ENCODE results near the gene DMD. TPM values are rescaled to one million over a fixed set of nuclear protein-coding genes. Genes with fewer than 3 reads are reported as not detected.

Gene DMD
- total RNA-seq, 2 experiments from 2014 or later, result 0.20 to 0.47 TPM

GRCh38 chrX:32176510-32176909 lies 1034.8 kb downstream of the DMD start:
- no peaks in the 10 kb centered on the region for H3K27me3 Mint-ChIP-seq

GRCh38 chrX:32170481-32170880 lies 1040.9 kb downstream of the DMD start:
- no peak for DNase-seq
- peaks cover 0 to 4% of the 10 kb centered on the region in 2 experiments for H3K9me3 ChIP-seq (ENCODE audit: control insufficient read depth in 1 of 2, insufficient read depth in 1 of 2, low read length in 2 of 2)
- H3K27ac ChIP-seq (ENCODE audit: low read depth in 1 of 2, low read length in 2 of 2), result no peak overlapping the region
- H3K27ac Mint-ChIP-seq, result no peak overlapping the region
- no peaks in the 10 kb centered on the region for H3K36me3 Mint-ChIP-seq (ENCODE audit: low read depth)
- no peak overlapping the region for H3K4me3 ChIP-seq (ENCODE audit: low read length)
- ChIA-PET POLR2A (no interaction called here), CTCF (no interaction called here)
- no peak for ATAC-seq (ENCODE audit: poor library complexity)
- H3K4me1 ChIP-seq (ENCODE audit: insufficient read depth, low read length), result no peaks in the 10 kb centered on the region
- TF ChIP-seq CTCF (IDR thresholded peaks at IDR 0.05), result no peak
- intact Hi-C loops (cut with DNase I, micrococcal nuclease), result no loop called here
- peaks cover under 1% of the 10 kb centered on the region for H3K9me3 Mint-ChIP-seq
- H3K36me3 ChIP-seq (ENCODE audit: insufficient read depth, low read length), result no peaks in the 10 kb centered on the region
- H3K27me3 ChIP-seq (ENCODE audit: control insufficient read depth in 1 of 2, insufficient read depth in 2 of 2, low read length in 2 of 2), result no peaks in the 10 kb centered on the region
- H3K27me3 Mint-ChIP-seq, result no peaks in the 10 kb centered on the region
- no peak overlapping the region for H3K4me3 Mint-ChIP-seq
- H3K4me1 Mint-ChIP-seq (ENCODE audit: low read depth), result no peaks in the 10 kb centered on the region

More at GRCh38 chrX:32176510-32176909, 1034.8 kb downstream of the DMD start:
- Histone ChIP-seq H3K27ac (ENCODE audit: low read depth in 1 of 2, low read length in 2 of 2) (no peak overlapping the region), H3K9me3 (ENCODE audit: control insufficient read depth in 1 of 2, insufficient read depth in 1 of 2, low read length in 2 of 2) (peaks cover 0 to 4% of the 10 kb centered on the region in 2 experiments), H3K27me3 (ENCODE audit: control insufficient read depth in 1 of 2, insufficient read depth in 2 of 2, low read length in 2 of 2) (no peaks in the 10 kb centered on the region), H3K4me1 (ENCODE audit: insufficient read depth, low read length) (no peaks in the 10 kb centered on the region), H3K4me3 (ENCODE audit: low read length) (no peak overlapping the region), H3K36me3 (ENCODE audit: insufficient read depth, low read length) (no peaks in the 10 kb centered on the region)
- TF ChIP-seq CTCF (IDR thresholded peaks at IDR 0.05), result no peak
- DNase-seq, result no peak
- peaks cover 3% of the 10 kb centered on the region for H3K9me3 Mint-ChIP-seq
- no peak overlapping the region for H3K27ac Mint-ChIP-seq
- CTCF ChIA-PET, result no interaction called here
- H3K4me1 Mint-ChIP-seq (ENCODE audit: low read depth), result no peaks in the 10 kb centered on the region
- ATAC-seq (ENCODE audit: poor library complexity), result no peak
- POLR2A ChIA-PET, result no interaction called here
- no peak overlapping the region for H3K4me3 Mint-ChIP-seq
- intact Hi-C loops (cut with DNase I, micrococcal nuclease), result no loop called here
- H3K36me3 Mint-ChIP-seq (ENCODE audit: low read depth), result no peaks in the 10 kb centered on the region

- peaks cover 5% of the 10 kb centered on the region for H3K9me3 Mint-ChIP-seq
- H3K27ac Mint-ChIP-seq, result no peak overlapping the region
- H3K36me3 ChIP-seq (ENCODE audit: insufficient read depth, low read length), result no peaks in the 10 kb centered on the region
- no peak for TF ChIP-seq CTCF (IDR thresholded peaks at IDR 0.05)
- no peak overlapping the region for H3K4me3 Mint-ChIP-seq
- DNase-seq, result no peak
- no peaks in the 10 kb centered on the region for H3K27me3 Mint-ChIP-seq
- no peak overlapping the region for H3K27ac ChIP-seq (ENCODE audit: low read depth in 1 of 2, low read length in 2 of 2)
- H3K4me1 ChIP-seq (ENCODE audit: insufficient read depth, low read length), result no peaks in the 10 kb centered on the region
- POLR2A ChIA-PET, result no interaction called here
- no peak overlapping the region for H3K4me3 ChIP-seq (ENCODE audit: low read length)
- intact Hi-C loops (cut with DNase I, micrococcal nuclease), result no loop called here
- no peaks in the 10 kb centered on the region for H3K36me3 Mint-ChIP-seq (ENCODE audit: low read depth)
- ATAC-seq (ENCODE audit: poor library complexity), result no peak
- H3K9me3 ChIP-seq (ENCODE audit: control insufficient read depth in 1 of 2, insufficient read depth in 1 of 2, low read length in 2 of 2), result no peaks in the 10 kb centered on the region
- no peaks in the 10 kb centered on the region for H3K4me1 Mint-ChIP-seq (ENCODE audit: low read depth)
- no peaks in the 10 kb centered on the region for H3K27me3 ChIP-seq (ENCODE audit: control insufficient read depth in 1 of 2, insufficient read depth in 2 of 2, low read length in 2 of 2)
- CTCF ChIA-PET, result no interaction called here
These were observed 1056.2 kb downstream of the DMD start for GRCh38 chrX:32155044-32155638.

All from CD4-positive, alpha-beta T cell (primary cell).